Neural crest cell (in vitro differentiated cells): Measurements from ENCODE around the gene MBD5. TPM values are rescaled to one million over a fixed set of nuclear protein-coding genes. Genes with fewer than 3 reads are reported as not detected.

Source experiments
- DNase-seq: peaks from one replicate; pipeline ENCODE4 v3.0.0; 2021; ENCODE audit warnings: low read depth, mixed read lengths, low spot score
- H3K27ac Mint-ChIP-seq: one replicate; pipeline ENCODE4 v1.8.0; 2021; ENCODE audit warnings: mild to moderate bottlenecking, mixed read lengths; ENCODE audit not compliant: unreplicated experiment
- H3K27me3 Mint-ChIP-seq: 2 replicates; pipeline ENCODE4 v1.8.0; 2021; ENCODE audit warnings: low read depth, mild to moderate bottlenecking, mixed read lengths
- H3K36me3 Mint-ChIP-seq: 2 replicates; pipeline ENCODE4 v1.8.0; 2021; ENCODE audit warnings: low read depth, mild to moderate bottlenecking, mixed read lengths
- H3K4me1 Mint-ChIP-seq: 2 replicates; pipeline ENCODE4 v1.8.0; 2021; ENCODE audit warnings: mixed read lengths
- H3K4me3 Mint-ChIP-seq: one replicate; pipeline ENCODE4 v1.8.0; 2021; ENCODE audit warnings: mild to moderate bottlenecking, mixed read lengths
- H3K9me3 Mint-ChIP-seq: 2 replicates; pipeline ENCODE4 v1.8.0; 2021; ENCODE audit warnings: mixed read lengths
- CTCF ChIP-seq: fragments of 200-600 bp; sonication (generic); conservative IDR thresholded peaks from 2 replicates; pipeline ENCODE4 v1.5.0; 2021; ENCODE audit warnings: antibody characterized with exemption, mild to moderate bottlenecking
- long read RNA-seq: library from polyadenylated mRNA; unstranded; transcript quantifications from one replicate; pipeline ENCODE4 v2.0.0, GENCODE V29; 2020
- total RNA-seq: library from RNA; stranded (reverse); gene quantifications from 2 replicates; pipeline ENCODE4 v1.2.1, GENCODE V29; 2021

Gene MBD5
- 40.8 and 51.1 TPM in 2 replicates for total RNA-seq
- long read RNA-seq, partial matches to known transcripts, result 0 of 2 reads
- long read RNA-seq, other reads (novel, unspliced or antisense), result 2 of 2 reads

DNA sequence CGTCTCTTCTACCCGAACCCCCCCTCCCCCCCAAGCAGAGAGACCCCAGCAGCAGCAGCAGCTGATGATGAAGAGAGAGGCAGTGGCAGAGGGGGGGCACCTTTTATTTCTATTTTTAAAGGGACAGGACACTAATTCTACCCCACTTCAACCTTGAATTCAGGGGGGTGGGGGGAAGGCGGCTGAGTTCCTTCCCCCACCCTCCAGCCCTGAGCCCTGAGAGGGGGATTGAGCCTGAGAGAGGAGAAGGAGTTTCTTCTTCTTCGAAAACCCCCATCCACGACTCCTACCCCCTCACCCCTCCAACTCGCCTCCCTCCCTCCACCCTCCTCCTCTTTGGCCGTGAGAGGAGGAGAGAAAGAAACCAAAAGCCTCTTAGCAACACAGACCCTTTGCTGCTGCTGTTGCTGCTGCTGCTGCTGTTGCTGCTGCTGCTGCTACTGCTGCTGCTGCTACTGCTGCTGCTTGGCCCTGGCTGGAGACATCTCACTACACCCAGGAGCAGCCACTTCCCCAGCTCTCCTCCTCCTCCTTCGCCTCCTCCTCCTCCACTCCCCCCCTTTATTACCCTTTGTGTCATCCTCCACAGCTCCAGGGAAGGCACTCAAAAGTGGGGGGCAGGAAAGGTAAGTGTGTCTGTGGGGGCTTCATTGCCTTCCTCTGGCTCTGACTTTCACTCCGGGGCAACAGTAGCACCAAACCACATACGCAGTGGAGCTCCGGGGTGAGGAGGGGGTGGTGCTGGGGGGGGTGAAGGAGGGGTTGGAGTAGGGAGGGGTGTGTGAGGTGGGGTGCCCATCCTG lies at the start of gene MBD5:
Gene MBD5, plus strand, starts transcription at position 33 of the 803 bp plus-strand sequence.
- Mint-ChIP-seq H3K4me1 (peaks cover 56% of the 10 kb centered on the region), H3K9me3 (no peaks in the 10 kb centered on the region), H3K36me3 (no peaks in the 10 kb centered on the region), H3K27me3 (no peaks in the 10 kb centered on the region), H3K27ac (peak within 1 kb of the TSS; percentile 99), H3K4me3 (peak within 1 kb of the TSS; percentile 100)
- peak; percentile 45 for DNase-seq
- TF ChIP-seq CTCF, result no peak

GRCh38 chr2:147976102-147976501 lies 44.8 kb upstream of the MBD5 start:
- TF ChIP-seq CTCF, result no peak
- H3K27me3 Mint-ChIP-seq, result no peaks in the 10 kb centered on the region
- H3K4me3 Mint-ChIP-seq, result no peak overlapping the region
- H3K9me3 Mint-ChIP-seq, result no peaks in the 10 kb centered on the region
- H3K27ac Mint-ChIP-seq, result no peak overlapping the region
- no peak for DNase-seq
- peaks cover 31% of the 10 kb centered on the region for H3K36me3 Mint-ChIP-seq
- peaks cover 26% of the 10 kb centered on the region for H3K4me1 Mint-ChIP-seq

- Mint-ChIP-seq H3K4me3 (no peak overlapping the region), H3K27me3 (no peaks in the 10 kb centered on the region), H3K36me3 (peaks cover 31% of the 10 kb centered on the region), H3K9me3 (no peaks in the 10 kb centered on the region), H3K27ac (no peak overlapping the region), H3K4me1 (peaks cover 26% of the 10 kb centered on the region)
- no peak for DNase-seq
- no peak for TF ChIP-seq CTCF
Measured at GRCh38 chr2:147977679-147978078, 43.2 kb upstream of the MBD5 start.

DNA sequence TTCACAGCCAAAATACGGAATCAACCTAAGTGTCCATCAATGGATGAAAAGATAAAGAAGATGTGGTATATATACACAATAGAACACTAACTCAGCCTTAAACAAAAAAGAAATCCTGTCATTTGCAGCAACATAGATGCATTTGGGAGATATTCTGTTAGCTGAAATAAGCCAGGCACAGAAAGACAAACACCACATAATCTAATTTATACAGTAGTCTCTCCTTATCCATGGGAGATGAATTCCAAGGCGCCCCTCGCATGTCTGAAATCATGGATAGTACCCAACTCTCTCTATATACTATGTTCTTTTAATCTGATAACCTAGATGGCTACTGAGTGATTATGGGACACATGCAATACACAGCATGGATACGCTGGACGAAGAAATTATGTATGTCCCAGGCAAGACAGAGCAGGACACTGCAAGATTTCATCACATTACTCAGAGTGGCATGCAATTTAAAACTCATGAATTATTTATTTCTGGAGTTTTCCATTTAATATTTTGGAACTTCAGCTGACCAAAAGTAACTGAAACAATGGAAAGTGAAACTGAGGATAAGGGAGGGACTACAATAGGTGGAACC lies 39.9 kb upstream of the MBD5 start:
- Mint-ChIP-seq H3K27ac (no peak overlapping the region), H3K36me3 (peaks cover 35% of the 10 kb centered on the region), H3K27me3 (no peaks in the 10 kb centered on the region), H3K9me3 (peaks cover 2% of the 10 kb centered on the region), H3K4me3 (no peak overlapping the region), H3K4me1 (peaks cover 28% of the 10 kb centered on the region)
- DNase-seq, result no peak
- TF ChIP-seq CTCF, result no peak

GRCh38 chr2:147989102-147989501 lies 31.8 kb upstream of the MBD5 start:
- H3K36me3 Mint-ChIP-seq, result peaks cover 1% of the 10 kb centered on the region
- no peaks in the 10 kb centered on the region for H3K27me3 Mint-ChIP-seq

More at GRCh38 chr2:147989102-147989501, 31.8 kb upstream of the MBD5 start:
- DNase-seq, result no peak
- H3K4me3 Mint-ChIP-seq, result no peak overlapping the region
- H3K27ac Mint-ChIP-seq, result no peak overlapping the region
- no peak for TF ChIP-seq CTCF
- peaks cover 5% of the 10 kb centered on the region for H3K9me3 Mint-ChIP-seq
- peaks cover 4% of the 10 kb centered on the region for H3K4me1 Mint-ChIP-seq
